IPS-20b (cell line): ENCODE data around the gene LRP4.
"Not testable (repeated sequence)": the region's sequence is repeated elsewhere in the genome, so short reads cannot be mapped to it uniquely, and the experiment has no call there.

Experiments used
- H3K27ac ChIP-seq: one replicate; pipeline ENCODE4 v1.5.1; 2013; ENCODE audit warnings: low read length
- H3K27me3 ChIP-seq: 2 replicates; pipeline ENCODE4 v1.6.1; 2013; ENCODE audit warnings: mild to moderate bottlenecking, low read length, inconsistent platforms; ENCODE audit not compliant: insufficient read depth
- H3K36me3 ChIP-seq: 2 replicates; pipeline ENCODE4 v1.6.1; 2013; ENCODE audit warnings: low read depth, mild to moderate bottlenecking, inconsistent platforms, low read length, moderate library complexity; ENCODE audit not compliant: insufficient read depth
- H3K4me1 ChIP-seq: 2 replicates; pipeline ENCODE4 v1.6.1; 2013; ENCODE audit warnings: mild to moderate bottlenecking, control low read depth, inconsistent platforms, low read length, moderate library complexity; ENCODE audit not compliant: insufficient read depth
- H3K4me3 ChIP-seq: 2 replicates; pipeline ENCODE4 v1.5.1; 2013; ENCODE audit warnings: mild to moderate bottlenecking, low read length, inconsistent platforms
- H3K9ac ChIP-seq: 2 replicates; pipeline ENCODE4 v1.6.1; 2013; ENCODE audit warnings: low read depth, mild to moderate bottlenecking, inconsistent platforms, low read length, moderate library complexity
- H3K9me3 ChIP-seq: 2 replicates; pipeline ENCODE4 v1.6.1; 2013; ENCODE audit warnings: mild to moderate bottlenecking, low read depth, low read length, inconsistent platforms; ENCODE audit not compliant: insufficient read depth

The LRP4 gene

DNA sequence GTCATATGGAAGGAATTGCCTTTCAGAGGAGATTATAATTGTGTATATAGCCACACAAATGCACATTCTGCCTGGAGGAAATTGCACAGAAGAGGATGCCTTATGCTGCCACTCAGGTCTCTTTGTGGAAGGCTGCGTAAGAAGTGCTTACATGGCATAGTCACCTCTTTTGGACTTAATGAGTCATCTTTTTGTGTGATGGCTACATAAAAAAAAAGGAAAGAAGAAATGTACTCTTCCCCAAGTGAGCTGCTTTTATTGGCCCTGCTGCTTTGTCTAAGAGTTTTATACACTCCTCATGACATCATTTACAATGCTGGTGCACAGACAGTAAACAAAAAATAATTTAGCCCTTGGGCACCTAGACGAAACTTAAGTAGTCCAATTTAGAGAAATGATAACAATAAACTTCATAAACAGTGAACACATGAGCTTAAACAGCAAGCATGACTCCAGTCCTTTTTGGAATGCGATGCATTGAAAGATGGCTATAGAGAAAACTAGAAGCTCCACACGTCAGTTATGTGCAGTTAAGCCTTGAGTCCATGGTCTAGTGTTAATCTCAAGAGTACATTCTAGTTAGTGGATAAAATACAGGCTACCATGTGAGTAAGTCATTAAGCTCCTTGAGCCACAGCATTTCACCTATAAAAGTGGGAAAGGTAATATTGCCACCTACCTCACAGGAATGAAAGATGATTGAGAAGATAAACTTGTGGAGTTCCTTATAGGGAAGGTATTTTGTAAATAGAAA, 30.2 kb upstream of the LRP4 start:
- no peaks in the 10 kb centered on the region for H3K9me3 ChIP-seq
- no peaks in the 10 kb centered on the region; the same call in 1 of the 2 replicates for H3K4me1 ChIP-seq
- no peak overlapping the region for H3K9ac ChIP-seq
- H3K27me3 ChIP-seq = no peaks in the 10 kb centered on the region
- H3K4me3 ChIP-seq = no peak overlapping the region
- no peak overlapping the region for H3K27ac ChIP-seq
- no peaks in the 10 kb centered on the region for H3K36me3 ChIP-seq

- Histone ChIP-seq H3K4me3 (no peak overlapping the region), H3K27ac (no peak overlapping the region), H3K4me1 (no peaks in the 10 kb centered on the region; the same call in 1 of the 2 replicates), H3K9ac (no peak overlapping the region), H3K9me3 (no peaks in the 10 kb centered on the region), H3K27me3 (no peaks in the 10 kb centered on the region), H3K36me3 (no peaks in the 10 kb centered on the region)
Observed at GRCh38 chr11:46947399-46948077, 29.2 kb upstream of the LRP4 start.

GRCh38 chr11:46944356-46945075, 26.2 kb upstream of the LRP4 start:
- Histone ChIP-seq H3K9me3 (no peaks in the 10 kb centered on the region), H3K4me3 (no peak overlapping the region), H3K27me3 (no peaks in the 10 kb centered on the region), H3K9ac (no peak overlapping the region), H3K4me1 (no peaks in the 10 kb centered on the region; the same call in 1 of the 2 replicates), H3K36me3 (no peaks in the 10 kb centered on the region), H3K27ac (no peak overlapping the region)

GRCh38 chr11:46942172-46942571, 23.8 kb upstream of the LRP4 start:
- Histone ChIP-seq H3K4me1 (no peaks in the 10 kb centered on the region; the same call in 1 of the 2 replicates), H3K9me3 (no peaks in the 10 kb centered on the region), H3K27ac (no peak overlapping the region), H3K4me3 (no peak overlapping the region), H3K9ac (no peak overlapping the region), H3K36me3 (no peaks in the 10 kb centered on the region), H3K27me3 (no peaks in the 10 kb centered on the region)

DNA sequence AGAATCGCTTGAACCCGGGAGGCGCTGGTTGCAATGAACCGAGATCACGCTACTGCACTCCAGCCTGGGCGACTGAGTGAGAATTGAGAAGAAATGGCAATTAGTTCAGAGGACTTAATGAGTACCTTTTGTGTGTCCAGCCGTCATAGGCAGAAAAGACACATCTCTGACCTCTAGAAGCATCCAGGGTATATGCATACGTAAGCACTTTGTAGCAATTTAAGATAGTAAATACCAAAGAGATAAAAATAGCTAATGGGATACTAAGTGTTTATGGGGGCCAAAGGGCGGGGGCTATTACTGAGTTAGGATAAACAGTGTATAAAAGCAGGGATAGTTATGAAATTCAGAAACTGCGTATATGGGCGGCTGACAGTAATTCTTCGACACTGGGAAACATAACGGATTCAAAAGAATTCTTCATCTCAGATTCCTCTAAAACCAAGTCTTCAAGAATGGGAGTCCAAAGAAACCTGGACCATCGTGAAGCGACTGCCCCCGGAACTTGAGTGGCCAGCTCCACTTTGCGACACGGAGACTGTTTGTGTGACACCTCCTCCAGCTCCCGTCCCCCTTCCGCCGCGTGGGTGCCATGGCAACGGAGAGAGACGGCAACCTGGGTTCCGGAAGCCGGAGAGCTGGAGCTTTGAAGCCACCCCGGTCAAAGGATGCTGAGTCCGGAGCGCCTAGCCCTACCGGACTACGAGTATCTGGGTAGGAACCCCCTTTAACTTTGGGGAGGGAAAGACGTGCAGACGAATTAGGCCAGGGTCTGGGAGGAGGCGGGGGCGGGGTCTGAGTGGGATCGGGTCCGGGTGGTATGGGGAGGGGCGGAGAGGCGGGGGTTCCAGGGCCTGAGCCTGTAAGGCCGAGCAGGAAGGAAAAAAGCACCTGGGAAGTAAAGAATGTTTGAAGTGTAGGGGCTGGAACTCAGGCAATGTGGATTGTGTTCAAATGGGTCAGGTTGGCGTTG, 18.1 kb upstream of the LRP4 start, which contains the start of gene CSTPP1:
Gene CSTPP1, plus strand, starts transcription at position 624 of the 973 bp plus-strand sequence. Its CDS starts 45 bp downstream, at position 669.
- Histone ChIP-seq H3K4me3 (peak within 1 kb of the TSS; percentile 90), H3K4me1 (no peaks in the 10 kb centered on the region), H3K9ac (peak within 1 kb of the TSS; percentile 81; the same call in 1 of the 2 replicates), H3K27ac (no peak within 1 kb of the TSS), H3K36me3 (no peaks in the 10 kb centered on the region), H3K9me3 (no peaks in the 10 kb centered on the region), H3K27me3 (no peaks in the 10 kb centered on the region)

- Histone ChIP-seq H3K27ac (no peak overlapping the region), H3K9me3 (no peaks in the 10 kb centered on the region; the same call in 1 of the 2 replicates), H3K9ac (no peak overlapping the region), H3K36me3 (no peaks in the 10 kb centered on the region), H3K27me3 (no peaks in the 10 kb centered on the region), H3K4me1 (no peaks in the 10 kb centered on the region), H3K4me3 (no peak overlapping the region)
Observed at GRCh38 chr11:46930089-46930488, 11.7 kb upstream of the LRP4 start.

- H3K27me3 ChIP-seq, H3K4me1 ChIP-seq, H3K9ac ChIP-seq, H3K4me3 ChIP-seq, H3K27ac ChIP-seq, H3K9me3 ChIP-seq, H3K36me3 ChIP-seq: not testable (repeated sequence)
Observed at GRCh38 chr11:46928701-46929100, 10.4 kb upstream of the LRP4 start.

DNA sequence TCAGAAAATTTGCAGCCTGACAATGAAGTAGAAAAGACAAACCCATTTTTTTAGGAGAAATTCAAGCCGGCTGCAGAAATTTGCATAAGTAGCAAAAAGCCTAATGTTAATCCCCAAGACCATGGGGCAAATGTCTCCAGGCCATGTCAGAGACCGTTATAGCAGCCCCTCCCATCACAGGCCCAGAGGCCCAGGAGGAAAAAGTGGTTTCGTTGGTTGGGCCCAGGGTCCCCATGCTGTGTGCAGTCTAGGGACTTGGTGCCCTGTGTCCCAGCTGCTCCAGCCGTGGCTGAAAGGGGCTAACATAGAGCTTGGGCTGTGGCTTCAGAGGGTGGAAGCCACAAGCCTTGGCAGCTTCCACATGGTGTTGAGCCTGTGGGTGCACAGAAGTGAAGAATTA, 9.6 kb upstream of the LRP4 start:
- H3K4me1 ChIP-seq, H3K27me3 ChIP-seq, H3K9ac ChIP-seq, H3K4me3 ChIP-seq, H3K9me3 ChIP-seq, H3K36me3 ChIP-seq, H3K27ac ChIP-seq: not testable (repeated sequence)

DNA sequence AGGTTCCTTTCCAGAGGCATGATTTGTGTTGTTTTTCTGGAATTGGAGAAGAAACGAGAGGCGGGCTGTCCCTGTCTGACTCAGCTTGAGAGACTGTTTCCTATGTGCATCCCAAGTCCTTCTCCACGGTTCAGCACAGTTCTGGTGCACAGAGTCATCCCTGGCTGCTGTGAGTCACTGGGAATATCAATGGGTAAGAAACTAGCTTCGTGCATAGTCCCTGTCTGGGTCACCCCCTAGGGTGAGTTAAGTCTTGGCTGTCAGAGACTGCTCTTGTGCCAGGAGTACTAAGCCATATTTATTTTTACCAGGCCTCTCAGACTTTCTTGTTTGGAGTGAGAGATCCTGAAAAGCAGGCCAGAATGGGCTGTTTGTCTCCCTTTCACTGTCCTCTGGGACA, 2.4 kb upstream of the LRP4 start:
- H3K36me3 ChIP-seq = no peaks in the 10 kb centered on the region
- H3K4me3 ChIP-seq = no peak overlapping the region
- H3K9me3 ChIP-seq = no peaks in the 10 kb centered on the region
- H3K9ac ChIP-seq = no peak overlapping the region
- H3K4me1 ChIP-seq = peaks cover 17% of the 10 kb centered on the region
- H3K27me3 ChIP-seq = peaks cover 32% of the 10 kb centered on the region
- H3K27ac ChIP-seq = no peak overlapping the region

GRCh38 chr11:46918788-46919513, 601 bp upstream of the LRP4 start:
- Histone ChIP-seq H3K4me1 (peaks cover 29% of the 10 kb centered on the region), H3K4me3 (peak overlapping the region; percentile 75), H3K9ac (peak overlapping the region; percentile 51; the same call in 1 of the 2 replicates), H3K27ac (no peak overlapping the region), H3K9me3 (no peaks in the 10 kb centered on the region), H3K36me3 (no peaks in the 10 kb centered on the region), H3K27me3 (peaks cover 46% of the 10 kb centered on the region)
